ENCODE results near the gene CARD16.

- TF ChIP-seq, protein P1, sequence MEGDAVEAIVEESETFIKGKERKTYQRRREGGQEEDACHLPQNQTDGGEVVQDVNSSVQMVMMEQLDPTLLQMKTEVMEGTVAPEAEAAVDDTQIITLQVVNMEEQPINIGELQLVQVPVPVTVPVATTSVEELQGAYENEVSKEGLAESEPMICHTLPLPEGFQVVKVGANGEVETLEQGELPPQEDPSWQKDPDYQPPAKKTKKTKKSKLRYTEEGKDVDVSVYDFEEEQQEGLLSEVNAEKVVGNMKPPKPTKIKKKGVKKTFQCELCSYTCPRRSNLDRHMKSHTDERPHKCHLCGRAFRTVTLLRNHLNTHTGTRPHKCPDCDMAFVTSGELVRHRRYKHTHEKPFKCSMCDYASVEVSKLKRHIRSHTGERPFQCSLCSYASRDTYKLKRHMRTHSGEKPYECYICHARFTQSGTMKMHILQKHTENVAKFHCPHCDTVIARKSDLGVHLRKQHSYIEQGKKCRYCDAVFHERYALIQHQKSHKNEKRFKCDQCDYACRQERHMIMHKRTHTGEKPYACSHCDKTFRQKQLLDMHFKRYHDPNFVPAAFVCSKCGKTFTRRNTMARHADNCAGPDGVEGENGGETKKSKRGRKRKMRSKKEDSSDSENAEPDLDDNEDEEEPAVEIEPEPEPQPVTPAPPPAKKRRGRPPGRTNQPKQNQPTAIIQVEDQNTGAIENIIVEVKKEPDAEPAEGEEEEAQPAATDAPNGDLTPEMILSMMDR (conservative IDR thresholded peaks at IDR 0.05), result no peak
- TF ChIP-seq ZFX (IDR thresholded peaks at IDR 0.05), result no peak
These were observed 41.1 kb downstream of the CARD16 start for GRCh38 chr11:105004021-105004420.
